Measurements from ENCODE around the gene LAD1.

LAD1 gene

DNA sequence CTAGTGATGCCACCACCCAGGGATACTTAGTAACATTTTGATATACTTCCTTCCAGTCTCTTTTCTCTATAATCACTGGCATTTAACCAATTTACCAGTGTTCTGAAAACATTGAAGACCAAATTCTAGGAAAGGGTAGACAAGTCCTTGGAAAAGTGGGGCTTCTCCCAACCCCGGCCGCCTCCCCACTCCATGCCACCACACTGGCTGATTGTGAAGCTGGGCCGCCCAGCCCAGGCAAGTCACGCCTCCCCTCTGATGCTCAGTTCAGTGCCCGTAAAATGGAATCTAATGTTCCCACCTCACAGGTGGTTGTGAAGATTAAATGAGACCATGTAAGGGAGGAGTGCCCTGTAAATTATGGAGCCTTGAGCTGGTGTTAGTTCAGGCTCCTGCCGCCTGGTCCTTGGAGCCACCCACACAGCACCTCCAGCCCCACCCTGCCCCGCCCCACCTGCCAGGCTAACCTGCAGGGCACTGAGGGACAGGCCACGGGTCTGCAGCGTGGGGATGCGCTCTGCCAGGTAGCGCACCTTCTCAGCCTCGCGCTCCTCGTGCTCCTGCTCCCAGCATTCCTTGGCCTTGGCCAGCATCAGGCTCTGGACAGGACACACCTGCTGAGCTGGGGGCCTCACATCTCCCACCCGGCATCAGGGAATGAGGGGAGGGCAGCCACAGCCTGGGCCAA is 15.1 kb upstream of the LAD1 start:
- no peak for DNase-seq

DNA sequence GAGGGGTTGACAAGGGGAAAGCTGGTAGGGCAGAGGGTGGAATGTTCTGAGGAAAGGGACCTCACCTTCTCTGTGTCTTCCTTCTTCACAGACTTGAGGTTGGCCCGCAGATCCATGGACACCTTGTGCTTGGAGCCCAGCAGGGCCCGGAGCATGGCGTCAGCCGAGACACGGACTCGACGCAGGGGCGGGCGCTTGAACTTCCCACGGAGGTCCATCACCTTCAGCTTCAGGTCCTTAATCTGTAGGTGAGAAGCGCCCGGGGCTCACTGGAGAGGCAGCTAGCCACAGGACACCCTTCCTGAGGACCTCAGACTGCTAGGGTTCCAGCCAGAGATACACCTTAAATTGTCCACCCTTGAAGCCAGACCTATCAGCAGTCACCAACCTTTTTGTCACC is 12.2 kb upstream of the LAD1 start:
- no peak for DNase-seq

DNA sequence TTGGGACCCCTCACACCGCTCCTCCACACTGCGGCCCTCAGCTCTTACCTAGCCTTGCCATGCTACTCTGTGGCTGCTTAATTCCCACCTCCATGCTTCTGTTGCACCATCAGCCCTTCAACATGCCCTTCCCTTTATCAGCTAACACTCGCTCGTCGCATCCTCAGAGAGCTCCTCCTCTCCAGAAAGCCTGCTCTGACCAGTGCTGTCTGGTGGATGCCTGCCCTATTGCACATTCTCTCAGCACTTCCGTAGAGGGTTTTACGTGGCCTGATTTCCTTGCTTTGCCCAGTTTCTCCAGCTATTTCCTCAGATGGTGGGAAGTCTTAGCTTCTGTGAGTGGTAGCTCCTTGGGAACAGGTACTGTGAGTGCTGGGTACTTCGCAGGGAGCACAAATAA is 10.3 kb upstream of the LAD1 start:
- DNase-seq, result no peak

DNA sequence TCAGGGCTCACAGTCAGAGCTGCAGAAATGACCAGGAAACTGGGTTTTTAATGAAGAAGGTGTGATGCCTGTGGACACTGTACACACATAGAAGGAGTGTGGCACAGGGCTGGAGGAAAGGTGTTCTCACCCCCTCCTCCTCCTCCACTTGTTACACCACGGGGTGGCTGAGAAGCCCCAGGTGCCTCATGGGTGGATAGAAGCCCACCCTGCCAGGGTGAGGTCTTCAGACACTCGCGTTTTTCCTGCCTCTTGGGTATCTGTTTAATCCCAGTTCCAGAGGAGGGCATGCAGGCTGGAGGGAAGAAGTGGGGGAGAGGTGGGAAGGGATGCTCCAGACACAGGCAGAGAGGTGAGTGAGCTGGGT is 9.7 kb upstream of the LAD1 start:
- no peak for DNase-seq

DNA sequence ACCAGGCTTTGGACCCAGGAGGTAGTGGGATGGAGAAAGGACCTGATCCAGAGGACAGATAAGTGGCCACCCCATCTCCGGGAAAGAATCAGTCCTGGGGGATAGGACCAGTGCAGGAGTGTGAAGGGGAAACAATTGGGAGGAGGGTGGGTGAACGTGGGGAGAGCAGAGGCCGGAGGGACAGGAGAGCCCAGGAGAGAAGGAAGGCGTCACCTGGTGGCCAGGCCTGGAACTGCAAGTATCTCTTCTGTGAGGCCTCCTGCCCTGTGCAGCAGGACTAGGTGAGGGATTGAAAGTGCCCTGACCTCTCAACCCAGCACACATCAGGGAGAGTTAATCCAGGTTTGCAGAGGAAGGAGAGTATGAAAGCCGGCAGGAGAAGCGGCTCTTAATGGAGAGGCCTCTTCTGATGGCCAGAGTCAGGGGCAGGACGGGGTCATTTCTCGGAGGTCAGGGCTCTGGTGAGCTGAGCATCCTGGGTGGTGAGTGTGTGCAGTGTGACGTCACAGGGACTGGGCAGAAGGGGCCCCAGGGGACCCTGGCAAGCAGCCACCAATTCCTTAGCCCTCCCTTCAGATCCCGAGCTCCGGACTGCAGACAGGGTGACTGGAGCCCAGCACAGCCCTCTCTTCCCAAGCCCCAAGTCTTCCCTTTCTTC is 9.2 kb upstream of the LAD1 start:
- peak; percentile 85 for DNase-seq

DNA sequence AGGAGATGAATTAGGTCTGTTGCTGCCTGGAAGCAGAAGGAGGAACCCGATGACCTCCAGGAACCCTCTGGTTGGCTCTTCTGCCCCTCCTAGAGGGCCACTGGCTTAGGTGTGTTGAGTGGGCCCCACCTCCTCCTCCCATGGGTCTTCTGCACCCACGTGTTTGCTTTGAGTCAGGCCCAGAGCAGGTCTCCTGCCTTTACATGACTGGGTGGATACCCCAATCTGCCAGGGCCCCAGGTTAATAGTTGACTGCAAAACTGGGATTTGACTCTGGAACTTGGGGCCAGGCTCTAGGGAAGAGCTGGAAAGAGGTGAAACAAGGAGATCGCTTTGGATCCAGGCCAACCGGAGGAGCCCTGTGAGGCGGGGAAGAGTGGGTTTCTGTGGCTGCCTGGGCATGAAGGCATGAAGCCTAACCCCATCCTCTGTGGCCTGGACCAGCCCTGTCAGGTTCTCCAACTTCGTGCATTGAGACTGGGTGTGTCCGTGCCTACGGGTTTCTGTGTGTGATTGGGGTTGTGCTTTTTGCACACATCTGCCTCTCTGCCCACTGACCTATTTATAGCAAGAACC is 7.8 kb upstream of the LAD1 start:
- no peak for DNase-seq

DNA sequence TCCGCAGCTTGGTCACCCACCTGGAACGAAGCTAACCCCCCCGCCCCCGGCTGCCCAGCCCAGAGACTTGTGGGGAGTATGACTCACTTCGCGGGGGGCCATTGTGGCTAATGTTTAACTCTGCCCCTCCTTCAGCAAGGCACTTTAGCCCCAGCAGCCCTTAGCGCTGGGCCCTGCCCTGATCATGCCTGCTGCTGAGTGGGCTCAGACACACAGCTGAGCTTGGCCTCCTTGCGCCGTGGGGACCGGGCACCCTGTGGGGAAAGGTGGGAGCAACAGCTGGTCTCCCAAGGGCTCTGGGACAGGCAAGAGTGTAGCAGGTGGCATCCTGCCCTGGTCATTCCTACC is 6.3 kb upstream of the LAD1 start:
- no peak for DNase-seq

DNA sequence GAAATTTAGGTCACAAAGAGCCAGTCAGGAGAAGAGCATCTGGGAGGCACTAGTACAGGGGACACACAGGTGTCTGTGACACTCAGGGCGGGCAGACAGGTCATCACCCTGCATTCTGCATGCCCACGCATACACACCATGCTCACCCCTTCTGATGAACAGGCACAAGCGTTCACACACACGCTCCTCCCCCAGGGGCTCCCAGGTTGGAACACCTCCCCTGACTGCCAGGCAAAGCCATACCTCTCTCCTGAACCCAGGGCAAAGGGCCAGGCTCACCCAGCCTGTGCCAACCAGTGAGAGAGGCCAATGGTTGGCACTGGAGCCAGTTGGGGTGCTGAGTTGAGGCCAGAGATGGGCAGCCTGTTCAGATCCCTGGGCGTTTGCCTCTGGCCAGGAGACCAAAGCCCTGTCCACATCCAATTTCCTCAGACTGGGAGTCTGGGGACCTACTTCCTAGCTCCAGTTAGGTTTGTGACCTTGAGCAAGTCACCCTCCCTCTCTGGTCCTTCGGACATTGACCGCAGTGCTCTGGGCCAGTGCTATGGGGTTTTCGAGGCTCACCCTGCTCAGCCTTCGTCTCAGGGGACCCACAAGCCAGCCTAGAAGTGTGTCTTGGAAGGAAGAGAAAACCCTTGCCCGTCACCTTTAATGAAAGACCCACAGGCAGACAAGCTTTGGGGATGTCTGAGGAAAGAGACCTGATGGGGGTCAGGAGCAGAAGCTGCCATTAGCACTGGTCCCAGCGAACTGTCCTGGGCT is 5.8 kb upstream of the LAD1 start:
- DNase-seq, result no peak

DNA sequence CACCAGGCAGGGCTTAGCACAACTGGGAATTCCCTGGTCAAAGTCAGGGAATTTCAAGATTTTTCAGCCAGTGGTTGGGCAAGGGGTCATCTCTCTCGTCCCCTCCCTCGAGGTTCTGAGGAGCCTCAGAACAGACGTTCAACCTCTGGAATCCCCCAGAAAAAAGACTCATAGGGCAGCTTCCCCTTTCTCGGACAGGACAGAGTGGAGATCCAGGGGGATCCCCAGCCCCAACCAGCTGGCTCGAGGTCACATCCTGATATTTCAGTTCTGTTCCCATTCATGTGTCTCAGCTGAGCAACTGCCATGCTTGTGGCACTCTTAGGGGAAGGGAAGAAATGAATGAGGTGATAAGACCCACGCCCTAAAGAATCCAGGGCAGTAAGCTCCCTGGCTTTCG is 4.9 kb upstream of the LAD1 start:
- no peak for DNase-seq

DNA sequence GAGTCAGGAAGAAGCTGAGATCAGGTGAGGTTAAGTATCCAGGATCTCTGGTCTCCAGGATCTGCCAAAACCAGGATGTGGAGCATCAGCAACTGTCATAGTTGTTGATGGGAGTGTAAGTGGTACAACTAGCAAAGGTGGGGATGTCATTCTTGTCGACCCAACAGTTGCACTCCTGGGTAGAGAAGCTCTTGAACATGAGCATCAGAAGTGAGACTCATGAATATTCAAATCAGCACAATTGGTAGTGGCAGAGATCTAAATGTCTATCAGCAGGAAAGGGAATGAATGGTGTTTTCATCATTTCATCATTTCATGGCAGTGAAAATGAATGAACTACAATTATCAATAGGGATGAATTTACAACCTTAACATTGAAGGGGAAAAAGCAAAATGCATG is 4.2 kb upstream of the LAD1 start:
- DNase-seq, result no peak

DNA sequence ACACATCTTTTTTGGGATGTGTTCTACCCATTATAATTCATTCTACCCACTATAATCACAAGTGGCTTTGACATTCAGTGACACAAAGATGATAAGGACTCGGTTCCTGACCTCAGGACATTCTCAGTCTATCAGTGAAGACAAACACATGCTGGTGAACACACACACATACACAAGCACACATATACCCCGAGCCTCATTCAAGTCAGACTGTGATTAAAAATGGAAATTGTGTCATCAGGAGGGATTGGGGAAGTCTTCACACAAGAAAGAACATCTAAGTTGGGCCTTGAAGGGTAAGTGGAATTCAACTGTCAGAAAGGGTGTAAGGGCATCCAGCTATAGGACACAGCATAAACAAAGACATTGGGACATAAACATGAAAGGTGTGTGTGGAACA is 2.6 kb upstream of the LAD1 start:
- DNase-seq, result no peak

DNA sequence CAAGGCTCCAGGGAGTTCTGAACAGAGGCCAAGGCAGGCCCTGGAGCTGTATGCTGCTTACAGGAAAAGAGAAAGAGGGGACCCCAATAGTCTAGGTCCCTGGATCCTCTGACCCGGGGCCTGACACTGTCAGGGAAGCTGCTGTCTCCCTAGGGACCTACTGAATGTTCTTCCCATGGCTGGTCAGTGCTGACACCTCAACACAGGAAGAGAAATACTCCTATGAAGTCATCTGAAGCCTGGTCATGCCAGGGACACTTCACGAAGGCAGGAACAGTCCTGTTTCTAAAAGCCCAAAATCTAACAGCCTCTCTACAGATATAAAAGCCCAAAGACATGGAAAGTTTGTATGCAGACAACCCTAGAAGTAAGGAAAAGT is 1.7 kb upstream of the LAD1 start:
- no peak for DNase-seq

DNA sequence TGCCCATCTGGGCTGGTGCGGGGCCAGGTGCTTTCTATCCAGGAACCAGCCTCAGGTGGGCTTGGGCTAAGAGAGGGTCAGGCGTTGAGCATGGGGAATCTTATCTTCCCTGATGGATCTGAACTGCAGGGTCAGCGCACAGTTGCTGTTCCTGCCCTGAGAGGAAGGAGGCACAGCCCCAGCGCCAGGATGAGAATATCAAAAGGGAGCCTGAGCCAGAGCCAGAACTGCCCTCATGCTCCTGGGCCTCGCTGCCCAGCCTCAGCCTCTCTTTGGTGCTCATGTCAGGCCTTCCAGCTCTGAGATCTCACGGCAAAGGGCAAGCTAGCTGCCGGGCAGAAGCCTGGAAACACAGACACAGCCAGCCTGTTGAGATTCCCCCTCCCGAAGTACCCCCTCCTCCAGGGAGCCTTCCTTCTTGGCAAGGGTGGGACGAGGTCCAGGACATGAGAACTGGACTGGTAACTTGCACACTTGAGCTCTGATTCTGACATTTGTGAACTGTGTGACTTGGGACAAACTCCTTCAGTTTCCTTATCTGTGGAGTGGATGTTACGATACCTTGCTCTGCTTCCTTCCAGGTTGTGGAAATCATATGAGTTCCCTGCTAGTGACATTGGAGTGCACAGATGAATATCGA is 1.2 kb upstream of the LAD1 start:
- no peak for DNase-seq

DNA sequence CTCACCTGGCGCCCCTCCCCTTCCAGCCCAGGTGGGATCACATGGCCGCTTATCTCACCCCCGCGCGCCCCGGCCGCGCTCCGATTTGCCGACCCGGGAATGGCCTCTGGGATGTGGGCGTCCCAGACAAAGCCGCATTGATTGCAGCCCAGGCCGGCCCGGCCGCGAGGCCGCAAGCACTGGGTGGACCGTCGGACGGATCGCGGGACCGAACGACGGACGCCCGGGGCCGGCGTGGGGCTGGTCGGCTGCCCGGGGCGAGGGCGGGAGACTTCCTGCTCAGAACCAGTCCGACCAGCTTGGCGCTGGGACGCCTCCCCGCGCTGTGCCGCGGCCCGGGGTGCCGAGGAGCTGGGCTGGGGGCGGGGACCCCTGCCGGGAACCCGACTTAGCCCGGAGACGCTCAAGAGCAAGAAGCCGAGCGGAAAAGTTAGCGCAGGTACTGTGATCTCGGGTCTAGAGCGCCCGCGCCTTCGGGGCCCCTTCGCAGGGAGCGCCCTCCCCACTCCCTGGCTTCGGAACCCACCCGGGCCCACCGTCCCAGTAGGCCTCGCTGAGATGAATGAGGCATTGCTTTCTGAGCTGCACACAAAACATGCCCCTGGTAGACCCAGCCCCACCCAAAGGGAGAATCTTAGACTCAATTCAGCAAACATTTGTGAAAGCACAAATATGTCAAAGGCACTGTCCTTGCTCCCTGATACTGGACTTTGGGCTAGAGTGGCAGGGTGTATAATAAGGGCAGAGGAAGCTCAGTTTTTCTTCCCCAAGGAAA is 415 bp upstream of the LAD1 start:
- DNase-seq, result no peak

DNA sequence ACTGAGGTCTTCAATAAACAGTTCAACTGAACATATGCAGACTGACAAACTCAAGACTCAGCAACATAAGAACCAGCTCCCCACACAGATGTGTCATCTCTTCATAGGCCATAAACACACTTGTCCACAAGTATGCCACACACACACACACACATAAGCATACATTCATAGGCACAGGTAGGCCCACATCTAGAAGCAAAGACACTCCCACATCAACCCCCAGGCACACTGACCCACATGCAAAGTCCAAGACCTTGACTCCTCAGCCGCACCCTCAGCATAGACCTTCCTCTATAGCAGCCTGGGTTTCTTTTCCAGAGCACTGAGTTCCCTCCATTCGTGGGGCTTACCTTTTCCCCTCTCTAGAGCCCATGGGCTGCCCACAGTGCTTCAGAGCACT is 1.4 kb downstream of the LAD1 start:
- no peak for DNase-seq

DNA sequence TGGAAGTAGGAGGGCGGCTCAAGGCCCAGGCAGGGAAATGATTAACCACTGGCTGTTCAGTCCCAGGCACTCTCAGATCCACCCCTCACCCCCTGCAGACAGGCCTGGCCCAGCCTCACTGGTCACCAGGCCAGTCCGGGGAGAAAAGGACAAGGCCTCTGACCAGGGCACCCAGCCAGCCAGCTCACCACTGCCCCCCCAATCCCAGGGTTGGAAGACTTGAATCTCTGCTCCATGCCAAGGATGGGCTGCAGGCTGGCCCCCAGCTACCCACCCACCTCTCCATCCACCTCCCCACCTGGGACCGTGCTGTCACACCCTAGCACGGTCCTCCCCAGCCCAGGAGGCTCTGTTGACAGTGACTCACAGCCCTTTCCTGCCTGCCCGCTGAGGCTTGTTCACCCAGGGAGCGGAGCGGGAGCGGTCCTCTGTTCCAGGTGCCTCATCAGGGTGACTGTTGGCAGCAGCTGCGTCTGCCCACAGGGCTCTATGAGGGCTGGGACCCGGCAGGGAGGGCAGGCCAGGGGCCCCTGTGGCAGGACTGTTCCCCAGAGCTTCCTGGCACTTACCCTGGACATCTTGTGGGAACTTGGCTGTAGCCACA is 2.2 kb downstream of the LAD1 start:
- DNase-seq, result no peak

DNA sequence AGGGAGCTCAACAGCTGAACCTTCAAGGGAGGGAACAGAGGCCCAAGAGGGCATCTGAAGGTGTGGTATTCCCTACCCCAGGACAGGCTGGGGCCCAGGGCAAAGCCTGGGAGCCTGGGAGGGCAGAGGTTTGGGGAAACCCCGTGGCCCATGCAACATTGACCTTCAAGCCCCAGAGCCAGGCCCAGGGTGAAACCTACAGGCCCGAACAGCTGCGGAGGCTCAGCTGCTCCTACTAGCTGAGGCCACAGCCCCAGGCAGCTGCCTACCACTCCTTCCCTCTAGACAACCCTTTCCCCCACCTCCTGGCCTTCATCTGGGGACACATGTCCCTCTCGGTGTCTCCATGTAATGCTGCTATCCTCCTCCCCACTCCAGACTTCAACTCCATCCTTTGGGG is 3.2 kb downstream of the LAD1 start:
- no peak for DNase-seq

DNA sequence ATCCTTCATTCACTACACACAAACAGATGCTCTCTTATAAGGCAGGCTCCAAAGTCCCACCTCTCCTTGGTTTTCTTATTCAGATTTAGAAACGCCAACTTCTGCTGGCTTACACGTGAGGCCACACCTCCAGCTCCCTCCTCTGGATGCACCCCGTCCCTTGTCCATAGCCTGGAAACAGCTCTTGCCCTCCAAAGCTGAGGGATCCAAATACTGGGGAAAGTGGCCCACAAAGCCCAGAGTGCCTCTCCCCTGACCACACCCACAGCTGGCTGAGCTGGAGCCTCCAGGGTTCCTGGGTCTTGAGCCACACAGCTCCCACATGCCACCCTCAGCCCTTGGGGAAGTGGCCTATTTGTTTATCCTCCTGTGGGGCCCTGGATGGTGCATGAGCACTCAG is 4.5 kb downstream of the LAD1 start:
- DNase-seq, result no peak

DNA sequence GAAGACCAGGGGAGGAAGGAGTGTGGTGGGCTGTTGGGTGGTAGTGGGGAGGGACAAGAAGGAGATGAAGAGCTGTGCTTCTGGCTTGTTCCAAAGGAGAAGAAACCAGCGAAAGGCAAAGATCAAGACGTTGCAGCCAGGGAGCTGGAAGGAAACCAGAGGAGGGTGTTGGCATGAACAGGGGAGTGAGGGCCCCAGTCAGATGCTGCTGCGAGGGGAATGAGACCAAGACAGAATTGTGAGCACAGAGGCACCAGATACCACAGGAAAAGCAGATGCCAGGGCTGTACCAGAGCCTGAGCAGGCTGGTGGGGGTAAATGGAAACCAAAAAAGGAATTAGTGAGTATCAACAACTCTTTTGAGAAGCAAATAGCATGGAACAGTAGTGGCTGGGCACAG is 6.0 kb downstream of the LAD1 start:
- DNase-seq, result no peak

DNA sequence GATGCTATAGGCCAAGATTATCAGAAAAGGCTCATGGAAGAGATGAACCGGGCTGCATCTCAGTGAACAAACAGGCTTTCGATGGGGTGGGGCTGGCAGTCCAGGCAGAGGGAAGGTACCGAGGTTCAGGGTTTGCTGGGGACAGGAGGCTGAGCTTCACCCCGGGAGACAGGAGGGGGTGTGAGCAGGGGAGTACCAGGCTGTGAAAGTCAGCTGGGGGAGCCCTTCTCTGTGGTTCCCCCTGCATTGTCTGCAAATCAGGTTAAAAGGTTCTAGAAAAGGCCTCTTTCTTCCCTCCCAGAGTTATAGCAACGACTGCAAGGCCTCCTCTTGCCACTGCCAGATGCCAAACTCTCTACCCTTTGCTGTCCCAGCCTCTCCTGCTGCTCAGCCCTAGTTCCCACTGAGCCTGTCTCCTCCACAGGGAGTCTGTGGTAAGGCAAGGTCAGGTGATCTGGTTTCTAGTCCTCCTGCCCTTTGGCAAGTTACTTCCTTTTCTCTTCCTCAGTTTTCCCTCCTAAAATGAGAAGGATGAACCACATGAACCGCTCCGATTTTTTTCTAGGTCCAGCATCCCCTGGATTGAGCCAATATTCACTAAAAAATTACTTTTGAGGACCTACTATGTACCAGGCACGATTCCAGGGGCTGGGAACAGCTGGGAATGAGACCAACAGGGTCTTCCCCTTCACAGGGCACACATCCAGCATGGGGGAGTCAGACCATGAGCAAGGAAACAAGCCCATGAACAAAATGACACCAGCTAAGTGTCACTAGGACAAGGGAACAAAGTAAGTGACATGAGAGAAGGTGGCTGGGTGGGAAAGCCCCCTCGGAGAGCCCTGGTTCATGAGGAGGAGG is 7.2 kb downstream of the LAD1 start:
- no peak for DNase-seq

DNA sequence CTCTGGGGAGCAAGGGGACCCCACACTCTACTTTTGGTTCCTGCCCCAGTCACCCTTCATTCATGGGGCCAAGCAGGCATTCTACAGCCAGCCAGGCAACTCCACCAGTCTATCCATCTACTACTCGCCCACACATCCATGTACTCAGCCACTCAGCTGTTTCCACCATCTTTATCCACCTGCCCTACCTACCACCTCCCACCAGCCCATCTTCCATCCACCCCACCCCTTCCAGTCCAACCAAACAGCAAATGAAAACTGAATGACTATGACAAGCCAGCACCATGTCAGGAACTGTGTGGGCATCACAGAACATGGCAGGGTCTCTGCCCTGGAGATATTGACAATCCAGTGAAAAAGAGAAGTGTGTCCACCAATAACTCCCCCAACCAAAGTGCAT is 7.9 kb downstream of the LAD1 start:
- DNase-seq, result no peak

DNA sequence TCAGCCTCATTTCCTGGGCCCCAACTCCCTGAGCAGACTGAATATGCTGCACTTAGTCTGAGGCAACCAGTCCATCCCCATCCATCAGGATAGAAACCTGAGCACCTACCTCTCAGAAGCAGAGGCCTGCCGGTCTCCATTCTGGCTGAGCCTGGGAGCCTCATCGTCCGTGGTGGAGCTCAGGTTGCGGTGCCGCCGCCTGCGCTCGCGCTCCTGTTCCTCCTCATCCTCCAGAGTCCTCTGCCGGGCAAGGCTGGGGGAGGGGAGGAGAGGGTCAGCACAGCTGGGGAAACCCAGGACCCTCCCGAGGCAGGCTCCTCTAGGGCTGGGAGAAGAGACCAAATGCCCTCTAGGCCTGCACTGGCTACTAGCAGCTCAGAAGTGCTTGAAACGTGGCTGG is 10.1 kb downstream of the LAD1 start:
- DNase-seq, result no peak

All from RPMI8226 (cell line).